ENCODE measurements around the gene THTPA.

The THTPA gene

GRCh38 chr14:23513818-23514643, 42.0 kb upstream of the THTPA start:
- Histone ChIP-seq H3K4me3 (replicated peaks; ENCODE audit: insufficient read depth, low read length) (no peak overlapping the region), H3K27me3 (ENCODE audit: insufficient read depth, poor library complexity, severe bottlenecking) (no peaks in the 10 kb centered on the region), H3K27ac (replicated peaks) (no peak overlapping the region)
- no peak for DNase-seq (ENCODE audit: low read depth in 1 of 2, low spot score in 1 of 2)
- TF ChIP-seq POLR2AphosphoS5 (IDR thresholded peaks at IDR 0.05; ENCODE audit: low read depth): no peak
- TF ChIP-seq REST (IDR thresholded peaks at IDR 0.05; ENCODE audit: insufficient replicate concordance, low read depth): no peak
- TF ChIP-seq SPI1 (IDR thresholded peaks at IDR 0.05; ENCODE audit: borderline replicate concordance, low read depth): no peak
- TF ChIP-seq CTCF (IDR thresholded peaks at IDR 0.05; ENCODE audit: insufficient read depth, low read length): no peak
- TF ChIP-seq GABPA (IDR thresholded peaks at IDR 0.05; ENCODE audit: low read depth): no peak

- Histone ChIP-seq H3K4me3 (replicated peaks; ENCODE audit: insufficient read depth, low read length) (no peak overlapping the region), H3K27ac (replicated peaks) (no peak overlapping the region), H3K27me3 (ENCODE audit: insufficient read depth, poor library complexity, severe bottlenecking) (no peaks in the 10 kb centered on the region)
- DNase-seq (ENCODE audit: low read depth in 1 of 2, low spot score in 1 of 2): no peak
- TF ChIP-seq SPI1 (IDR thresholded peaks at IDR 0.05; ENCODE audit: borderline replicate concordance, low read depth) (no peak), GABPA (IDR thresholded peaks at IDR 0.05; ENCODE audit: low read depth) (no peak), REST (IDR thresholded peaks at IDR 0.05; ENCODE audit: insufficient replicate concordance, low read depth) (no peak), POLR2AphosphoS5 (IDR thresholded peaks at IDR 0.05; ENCODE audit: low read depth) (no peak), CTCF (IDR thresholded peaks at IDR 0.05; ENCODE audit: insufficient read depth, low read length) (no peak)
Observed at GRCh38 chr14:23514644-23514957, 41.5 kb upstream of the THTPA start.

GRCh38 chr14:23517650-23518326, 38.3 kb upstream of the THTPA start:
- H3K27ac ChIP-seq (replicated peaks): no peak overlapping the region
- no peak for DNase-seq (ENCODE audit: low read depth in 1 of 2, low spot score in 1 of 2)
- H3K4me3 ChIP-seq (replicated peaks; ENCODE audit: insufficient read depth, low read length): no peak overlapping the region
- no peaks in the 10 kb centered on the region for H3K27me3 ChIP-seq (ENCODE audit: insufficient read depth, poor library complexity, severe bottlenecking)
- TF ChIP-seq SPI1 (IDR thresholded peaks at IDR 0.05; ENCODE audit: borderline replicate concordance, low read depth) (no peak), GABPA (IDR thresholded peaks at IDR 0.05; ENCODE audit: low read depth) (no peak), REST (IDR thresholded peaks at IDR 0.05; ENCODE audit: insufficient replicate concordance, low read depth) (no peak), POLR2AphosphoS5 (IDR thresholded peaks at IDR 0.05; ENCODE audit: low read depth) (no peak), CTCF (IDR thresholded peaks at IDR 0.05; ENCODE audit: insufficient read depth, low read length) (no peak)
